Loucy (cell line): ENCODE results near the gene TBC1D30.

Source experiments
- H2AFZ ChIP-seq: fragments of 200-600 bp; sonication (generic); 2 replicates; pipeline ENCODE4 v1.6.0; 2016; ENCODE audit warnings: antibody characterized with exemption, mild to moderate bottlenecking, low read length, moderate library complexity
- H3F3A ChIP-seq: fragments of 200-600 bp; 2 replicates; pipeline ENCODE4 v1.6.0; 2016; ENCODE audit warnings: antibody characterized with exemption, low read depth, mild to moderate bottlenecking
- H3K27me3 ChIP-seq: fragments of 200-600 bp; sonication (generic); 2 replicates; pipeline ENCODE4 v1.6.1; 2014; ENCODE audit warnings: low read length, mild to moderate bottlenecking; ENCODE audit not compliant: insufficient read depth, poor library complexity, severe bottlenecking
- H3K36me3 ChIP-seq: fragments of 200-600 bp; sonication (generic); 2 replicates; pipeline ENCODE4 v1.6.1; 2016; ENCODE audit warnings: low read length; ENCODE audit not compliant: insufficient read depth
- H3K4me1 ChIP-seq: fragments of 200-600 bp; sonication (generic); 2 replicates; pipeline ENCODE4 v1.5.1; 2014; ENCODE audit warnings: low read length, mild to moderate bottlenecking; ENCODE audit not compliant: insufficient read depth, poor library complexity, severe bottlenecking
- H3K4me2 ChIP-seq: fragments of 200-600 bp; sonication (generic); 2 replicates; pipeline ENCODE4 v1.6.0; 2014; ENCODE audit warnings: antibody characterized with exemption, low read length, low read depth, mild to moderate bottlenecking; ENCODE audit not compliant: poor library complexity, severe bottlenecking
- H3K4me3 ChIP-seq: fragments of 200-600 bp; sonication (generic); 2 replicates; pipeline ENCODE4 v1.5.1; 2014; ENCODE audit warnings: low read length, mild to moderate bottlenecking, mixed read lengths; ENCODE audit not compliant: poor library complexity, severe bottlenecking
- H3K79me2 ChIP-seq: fragments of 200-600 bp; sonication (generic); 2 replicates; pipeline ENCODE4 v1.6.1; 2014; ENCODE audit warnings: low read length; ENCODE audit not compliant: insufficient read depth
- H3K9ac ChIP-seq: fragments of 200-600 bp; sonication (generic); 2 replicates; pipeline ENCODE4 v1.6.0; 2014; ENCODE audit warnings: mild to moderate bottlenecking, low read depth, low read length, moderate library complexity; ENCODE audit not compliant: poor library complexity, severe bottlenecking
- H3K9me2 ChIP-seq: fragments of 200-600 bp; sonication (generic); replicated peaks from 2 replicates; pipeline ENCODE4 v1.6.1; 2016; ENCODE audit warnings: low read depth, low read length, mixed read lengths
- H3K9me3 ChIP-seq: fragments of 200-600 bp; sonication (generic); 2 replicates; pipeline ENCODE4 v1.6.1; 2014; ENCODE audit warnings: mild to moderate bottlenecking, antibody characterized with exemption, low read length, low read depth; ENCODE audit not compliant: insufficient read depth
- H4K20me1 ChIP-seq: fragments of 200-600 bp; sonication (generic); 2 replicates; pipeline ENCODE4 v1.6.0; 2014; ENCODE audit warnings: antibody characterized with exemption, low read length, mild to moderate bottlenecking; ENCODE audit not compliant: insufficient read depth, poor library complexity, severe bottlenecking
- CTCF ChIP-seq: fragments of 200-600 bp; sonication (generic); conservative IDR thresholded peaks from 2 replicates; pipeline ENCODE4 v1.5.1; 2014; ENCODE audit warnings: mild to moderate bottlenecking, antibody characterized with exemption, low read length
- EZH2phosphoT487 ChIP-seq: fragments of 200-600 bp; IDR thresholded peaks from 2 replicates; pipeline ENCODE4 v1.6.1; 2018; ENCODE audit warnings: antibody characterized with exemption, mild to moderate bottlenecking, moderate library complexity, borderline replicate concordance

Gene TBC1D30

GRCh38 chr12:64912516-64913255 is 88.2 kb downstream of the TBC1D30 start:
- Histone ChIP-seq H3K27me3 (no peaks in the 10 kb centered on the region), H3K9me2 (no peaks in the 10 kb centered on the region), H3K36me3 (no peaks in the 10 kb centered on the region), H3F3A (no peaks in the 10 kb centered on the region), H3K4me1 (no peaks in the 10 kb centered on the region), H3K9ac (no peak overlapping the region), H2AFZ (no peak overlapping the region), H3K9me3 (no peaks in the 10 kb centered on the region), H3K4me3 (no peak overlapping the region), H3K79me2 (no peaks in the 10 kb centered on the region), H3K4me2 (no peak overlapping the region), H4K20me1 (no peaks in the 10 kb centered on the region)
- TF ChIP-seq EZH2phosphoT487 (no peak), CTCF (no peak)

- no peak for TF ChIP-seq CTCF
- no peak for TF ChIP-seq EZH2phosphoT487
- H3K27me3 ChIP-seq: peaks cover 5% of the 10 kb centered on the region
- no peaks in the 10 kb centered on the region for H3K4me1 ChIP-seq
- H4K20me1 ChIP-seq: no peaks in the 10 kb centered on the region
- H3K9me3 ChIP-seq: no peaks in the 10 kb centered on the region
- H2AFZ ChIP-seq: no peak overlapping the region
- H3K9me2 ChIP-seq: no peaks in the 10 kb centered on the region
- H3K36me3 ChIP-seq: no peaks in the 10 kb centered on the region
- H3F3A ChIP-seq: no peaks in the 10 kb centered on the region
- no peak overlapping the region for H3K9ac ChIP-seq
- no peak overlapping the region for H3K4me3 ChIP-seq
- no peak overlapping the region for H3K4me2 ChIP-seq
- H3K79me2 ChIP-seq: no peaks in the 10 kb centered on the region
Observed at GRCh38 chr12:64915242-64915641, 90.8 kb downstream of the TBC1D30 start.

- H3K4me3 ChIP-seq: no peak overlapping the region
- H3K27me3 ChIP-seq: peaks cover 5% of the 10 kb centered on the region
Observed at GRCh38 chr12:64916411-64917261, 92.2 kb downstream of the TBC1D30 start.

More at GRCh38 chr12:64916411-64917261, 92.2 kb downstream of the TBC1D30 start:
- Histone ChIP-seq H3K9ac (no peak overlapping the region), H3F3A (no peaks in the 10 kb centered on the region), H3K9me3 (no peaks in the 10 kb centered on the region), H4K20me1 (no peaks in the 10 kb centered on the region), H3K4me1 (no peaks in the 10 kb centered on the region), H3K36me3 (no peaks in the 10 kb centered on the region), H3K79me2 (no peaks in the 10 kb centered on the region), H2AFZ (no peak overlapping the region), H3K4me2 (no peak overlapping the region), H3K9me2 (no peaks in the 10 kb centered on the region)
- TF ChIP-seq CTCF (no peak), EZH2phosphoT487 (no peak)
